ENCODE measurements around the gene ZNF439. TPM values are rescaled to one million over a fixed set of nuclear protein-coding genes. Genes with fewer than 3 reads are reported as not detected.
"Not testable (repeated sequence)": the region's sequence is repeated elsewhere in the genome, so short reads cannot be mapped to it uniquely, and the experiment has no call there.

The ZNF439 gene
- total RNA-seq, 6 donors from 2014 or later, result 6.8 to 27.2 (median 11.9) TPM

DNA sequence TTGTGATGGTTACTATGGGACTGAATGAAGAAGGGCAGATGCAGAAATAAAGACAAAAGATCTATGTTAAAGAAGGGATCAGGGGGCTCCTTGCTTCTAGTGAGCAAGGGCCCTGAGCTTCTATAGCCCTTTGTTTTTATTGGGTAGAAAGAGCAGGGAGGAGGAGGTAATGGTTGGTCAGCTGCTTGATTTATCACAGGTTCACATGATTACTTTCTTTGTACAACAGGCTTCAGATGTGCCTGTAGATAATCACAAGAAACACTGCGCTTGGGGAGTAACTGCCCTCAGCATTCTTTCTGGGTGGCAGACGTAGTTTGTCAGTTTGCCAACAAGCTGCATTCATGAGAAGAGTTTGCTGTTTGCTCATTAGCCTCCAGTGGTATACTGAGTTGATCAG is 4.8 kb upstream of the ZNF439 start:
- no peaks in the 10 kb centered on the region for H3K9me3 ChIP-seq
- DNase-seq (no peak), ATAC-seq (ENCODE audit: low FRiP score in 2 of 2) (no peak)
- no peak overlapping the region for H3K4me3 ChIP-seq
- no peak for TF ChIP-seq POLR2A (IDR thresholded peaks at IDR 0.05)
- TF ChIP-seq POLR2AphosphoS5 (IDR thresholded peaks at IDR 0.05), result no peak
- no peak for TF ChIP-seq EP300 (IDR thresholded peaks at IDR 0.05)
- TF ChIP-seq, protein P1, sequence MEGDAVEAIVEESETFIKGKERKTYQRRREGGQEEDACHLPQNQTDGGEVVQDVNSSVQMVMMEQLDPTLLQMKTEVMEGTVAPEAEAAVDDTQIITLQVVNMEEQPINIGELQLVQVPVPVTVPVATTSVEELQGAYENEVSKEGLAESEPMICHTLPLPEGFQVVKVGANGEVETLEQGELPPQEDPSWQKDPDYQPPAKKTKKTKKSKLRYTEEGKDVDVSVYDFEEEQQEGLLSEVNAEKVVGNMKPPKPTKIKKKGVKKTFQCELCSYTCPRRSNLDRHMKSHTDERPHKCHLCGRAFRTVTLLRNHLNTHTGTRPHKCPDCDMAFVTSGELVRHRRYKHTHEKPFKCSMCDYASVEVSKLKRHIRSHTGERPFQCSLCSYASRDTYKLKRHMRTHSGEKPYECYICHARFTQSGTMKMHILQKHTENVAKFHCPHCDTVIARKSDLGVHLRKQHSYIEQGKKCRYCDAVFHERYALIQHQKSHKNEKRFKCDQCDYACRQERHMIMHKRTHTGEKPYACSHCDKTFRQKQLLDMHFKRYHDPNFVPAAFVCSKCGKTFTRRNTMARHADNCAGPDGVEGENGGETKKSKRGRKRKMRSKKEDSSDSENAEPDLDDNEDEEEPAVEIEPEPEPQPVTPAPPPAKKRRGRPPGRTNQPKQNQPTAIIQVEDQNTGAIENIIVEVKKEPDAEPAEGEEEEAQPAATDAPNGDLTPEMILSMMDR (IDR thresholded peaks at IDR 0.05), result no peak
- 63 to 67% methylated on average over 2 of the region's 2 CpGs for WGBS, 2 donors
- H3K4me1 ChIP-seq, result peaks cover 5 to 8% (median 6%) of the 10 kb centered on the region in 4 donors
- no peaks in the 10 kb centered on the region for H3K36me3 ChIP-seq
- no peaks in the 10 kb centered on the region for H3K27me3 ChIP-seq
- no peak overlapping the region for H3K27ac ChIP-seq

DNA sequence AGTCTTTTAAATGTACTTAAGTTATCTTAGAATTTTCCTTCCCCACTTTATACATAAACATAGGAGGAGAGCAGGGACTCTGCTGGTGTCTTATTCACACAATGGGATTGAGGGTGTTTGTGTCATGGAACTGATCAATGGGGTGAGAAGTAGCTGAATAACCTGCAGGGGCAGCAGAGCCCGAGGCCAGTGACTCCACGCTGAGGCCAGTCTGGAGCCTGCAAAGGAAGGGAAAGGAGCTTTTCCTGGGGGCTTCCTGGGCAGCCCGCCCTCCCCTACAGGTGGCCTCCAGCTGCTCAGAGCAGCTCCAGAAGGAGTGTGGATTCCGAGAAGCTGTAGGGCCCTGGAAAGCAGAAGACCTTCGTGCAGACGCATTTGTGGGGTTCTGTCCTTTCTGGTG is 911 bp upstream of the ZNF439 start:
- 61 to 66% methylated on average over 6 of the region's 6 CpGs for whole genome bisulfite sequencing, 2 donors
- DNase-seq; H3K36me3 ChIP-seq; H3K27me3 ChIP-seq; H3K27ac ChIP-seq; H3K9me3 ChIP-seq; ATAC-seq (ENCODE audit: low FRiP score in 2 of 2); H3K4me3 ChIP-seq: not testable (repeated sequence)
- H3K4me1 ChIP-seq, result peaks cover 11 to 21% (median 14%) of the 10 kb centered on the region in 4 donors

DNA sequence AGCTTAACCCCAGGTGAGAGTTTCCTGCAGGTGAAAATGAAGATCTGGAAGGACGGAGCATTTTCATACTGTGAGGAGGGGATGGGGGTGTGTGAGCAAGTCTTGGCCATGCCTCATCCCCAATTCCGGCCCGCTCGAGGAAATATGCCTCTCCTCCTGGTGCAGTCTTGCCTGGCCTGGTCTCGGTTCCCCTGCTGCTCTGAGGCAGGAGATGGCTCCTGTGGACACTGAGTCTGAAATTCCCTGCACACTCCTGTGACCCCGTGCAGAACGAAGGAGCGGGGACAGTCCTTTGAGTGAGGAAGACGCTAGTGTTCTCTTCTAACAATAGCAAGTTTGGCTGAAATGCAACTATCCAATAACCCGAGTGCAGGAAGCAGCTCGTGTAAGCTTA is 329 bp upstream of the ZNF439 start:
- WGBS, 2 donors, result 27 to 40% methylated on average over 11 of the region's 11 CpGs
- Histone ChIP-seq H3K36me3 (no peaks in the 10 kb centered on the region), H3K4me3 (peak overlapping the region in 3 of 4 donors; percentile 69 to 89 (median 77)), H3K27me3 (no peaks in the 10 kb centered on the region), H3K9me3 (no peaks in the 10 kb centered on the region), H3K4me1 (peaks cover 11 to 21% (median 14%) of the 10 kb centered on the region in 4 donors), H3K27ac (peak overlapping the region; percentile 18 to 81 (median 76))
- TF ChIP-seq POLR2A (IDR thresholded peaks at IDR 0.05), result no peak
- TF ChIP-seq EP300 (IDR thresholded peaks at IDR 0.05), result no peak
- no peak for TF ChIP-seq POLR2AphosphoS5 (IDR thresholded peaks at IDR 0.05)
- TF ChIP-seq, protein P1 (IDR thresholded peaks at IDR 0.05), result no peak
- ATAC-seq (ENCODE audit: low FRiP score in 2 of 2) (peak; percentile 9 to 10), DNase-seq (no peak)

DNA sequence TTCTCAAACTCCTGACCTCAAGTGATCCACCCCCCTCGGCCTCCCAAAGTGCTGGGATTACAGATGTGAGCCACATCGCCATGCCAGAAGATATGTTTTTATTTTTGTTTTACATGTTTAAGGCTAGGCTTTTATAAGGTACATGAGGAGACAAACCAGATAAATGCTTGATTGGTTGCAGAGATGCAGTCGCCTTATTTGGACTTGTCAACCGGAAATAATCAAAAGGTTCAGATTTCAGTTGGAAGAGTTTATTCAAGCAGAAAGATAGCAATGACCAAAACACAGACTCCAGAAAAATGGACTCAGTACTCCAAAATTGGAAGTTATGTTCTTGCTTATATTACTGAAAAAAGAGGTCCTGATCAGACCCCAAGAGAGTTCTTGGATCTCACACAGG is 1.8 kb downstream of the ZNF439 start:
- not testable (repeated sequence) for H3K36me3 ChIP-seq; DNase-seq; H3K4me3 ChIP-seq; H3K27ac ChIP-seq; ATAC-seq (ENCODE audit: low FRiP score in 2 of 2); H3K27me3 ChIP-seq; H3K9me3 ChIP-seq
- peaks cover 11 to 21% (median 14%) of the 10 kb centered on the region in 4 donors for H3K4me1 ChIP-seq
- 94 to 96% methylated on average over 4 of the region's 4 CpGs for WGBS, 2 donors

DNA sequence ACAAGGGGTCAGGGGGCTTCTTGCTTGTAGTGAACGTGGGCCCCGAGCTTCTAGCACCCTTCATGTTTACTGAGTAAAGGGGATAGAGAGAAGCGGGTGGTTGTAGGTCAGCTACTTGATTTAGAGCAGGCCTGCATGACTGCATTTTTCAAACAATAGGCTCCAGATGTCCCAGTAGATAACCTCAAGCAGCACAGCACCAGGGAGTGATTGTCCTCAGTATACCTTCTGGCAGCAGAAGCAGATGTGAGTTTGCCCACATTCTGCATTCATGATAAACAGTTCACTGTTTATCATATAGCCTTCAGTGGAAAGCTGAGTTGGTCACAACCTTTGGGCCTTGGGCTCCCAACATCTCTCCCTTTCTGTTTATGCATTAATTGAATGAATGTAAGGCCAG is 4.8 kb downstream of the ZNF439 start:
- 87 to 97% methylated on average over 3 of the region's 3 CpGs for WGBS, 2 donors
- DNase-seq, result no peak
- Histone ChIP-seq H3K27me3 (no peaks in the 10 kb centered on the region), H3K27ac (no peak overlapping the region), H3K9me3 (no peaks in the 10 kb centered on the region), H3K4me1 (peaks cover 7 to 16% (median 12%) of the 10 kb centered on the region in 4 donors), H3K4me3 (no peak overlapping the region), H3K36me3 (peaks cover 0 to 9% (median 1%) of the 10 kb centered on the region in 4 donors)
- TF ChIP-seq POLR2A (IDR thresholded peaks at IDR 0.05) (no peak), POLR2AphosphoS5 (IDR thresholded peaks at IDR 0.05) (no peak), EP300 (IDR thresholded peaks at IDR 0.05) (no peak)
- TF ChIP-seq, protein P1 (IDR thresholded peaks at IDR 0.05), result no peak
- no peak for ATAC-seq (ENCODE audit: low FRiP score in 2 of 2)

DNA sequence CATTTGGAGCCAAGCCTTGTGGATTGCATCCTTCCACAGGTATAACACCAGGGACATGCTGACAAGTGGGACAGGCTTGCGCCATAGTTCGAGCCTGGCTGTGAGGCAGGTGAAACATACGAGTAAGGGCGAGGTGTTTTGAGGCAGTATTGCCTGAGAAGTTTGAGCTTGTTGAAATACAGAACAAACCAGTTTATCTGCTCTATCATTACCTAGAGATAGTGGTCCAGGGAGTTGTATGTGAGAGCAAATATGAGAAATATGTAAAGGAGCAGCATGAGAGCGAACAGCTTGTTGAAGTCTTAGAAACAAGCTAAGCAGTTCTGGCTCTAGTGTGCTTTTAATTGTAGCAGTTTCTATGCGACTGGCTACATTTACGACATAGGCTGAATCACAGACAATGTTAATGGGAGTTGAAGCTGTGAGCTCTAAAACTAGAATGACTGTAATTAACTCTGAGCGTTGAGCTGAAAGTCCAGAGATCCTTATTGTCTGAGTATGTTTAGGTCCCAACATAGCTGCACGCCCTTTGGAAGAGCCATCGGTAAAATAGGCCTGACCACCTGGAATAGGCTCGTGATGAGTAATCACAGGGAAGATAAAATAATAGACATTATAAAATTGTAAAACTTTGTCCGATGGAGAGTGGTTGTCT is 8.2 kb downstream of the ZNF439 start:
- Histone ChIP-seq H3K36me3 (peaks cover 0 to 9% (median 1%) of the 10 kb centered on the region in 4 donors), H3K27me3 (no peaks in the 10 kb centered on the region), H3K4me1 (peaks cover 0 to 7% (median 0%) of the 10 kb centered on the region in 4 donors), H3K4me3 (no peak overlapping the region), H3K27ac (no peak overlapping the region), H3K9me3 (peaks cover 0 to 2% (median 0%) of the 10 kb centered on the region in 4 donors)
- DNase-seq (peak in 1 of 2 donors; percentile 74), ATAC-seq (ENCODE audit: low FRiP score in 2 of 2) (peak in 1 of 2 donors; percentile 87)
- 70 to 85% methylated on average over 12 of the region's 12 CpGs for WGBS, 2 donors
- TF ChIP-seq EP300 (IDR thresholded peaks at IDR 0.05), result no peak
- TF ChIP-seq POLR2A (IDR thresholded peaks at IDR 0.05), result no peak
- TF ChIP-seq, protein P1 (IDR thresholded peaks at IDR 0.05), result no peak
- TF ChIP-seq POLR2AphosphoS5 (IDR thresholded peaks at IDR 0.05), result no peak

Data from upper lobe of left lung (tissue), 6 donors.